ENCODE results near the gene ARG2. TPM values are rescaled to one million over a fixed set of nuclear protein-coding genes. Genes with fewer than 3 reads are reported as not detected.

The ARG2 gene
- total RNA-seq, 1 experiment from 2014 or later: 91.5 TPM

- no peak for DNase-seq (ENCODE audit: low spot score)
- in situ Hi-C loops (cut with HindIII; ENCODE audit: low sequenced_read_pairs): no loop called here
These were observed 48.8 kb downstream of the ARG2 start for GRCh38 chr14:67668559-67668958.

GRCh38 chr14:67673451-67673850 lies 53.7 kb downstream of the ARG2 start:
- no peak for DNase-seq (ENCODE audit: low spot score)
- in situ Hi-C loops (cut with HindIII; ENCODE audit: low sequenced_read_pairs): no loop called here

GRCh38 chr14:67674139-67674479 lies 54.4 kb downstream of the ARG2 start:
- in situ Hi-C loops (cut with HindIII; ENCODE audit: low sequenced_read_pairs): no loop called here
- peak; percentile 71 for DNase-seq (ENCODE audit: low spot score)

- in situ Hi-C loops (cut with HindIII; ENCODE audit: low sequenced_read_pairs): no loop called here
- DNase-seq (ENCODE audit: low spot score): peak; percentile 83
These were observed 54.9 kb downstream of the ARG2 start, which contains the start of gene VTI1B for GRCh38 chr14:67674480-67675218. Gene VTI1B, minus strand, starts transcription at chr14:67674632. Its CDS starts 143 bp downstream, at chr14:67674489.

- in situ Hi-C loops (cut with HindIII; ENCODE audit: low sequenced_read_pairs): no loop called here
- no peak for DNase-seq (ENCODE audit: low spot score)
These were observed 55.5 kb downstream of the ARG2 start for GRCh38 chr14:67675219-67675582.

GRCh38 chr14:67679006-67679405 lies 59.3 kb downstream of the ARG2 start:
- in situ Hi-C loops (cut with HindIII; ENCODE audit: low sequenced_read_pairs): no loop called here
- DNase-seq (ENCODE audit: low spot score): no peak

GRCh38 chr14:67680121-67680602 lies 60.4 kb downstream of the ARG2 start:
- DNase-seq (ENCODE audit: low spot score): no peak
- in situ Hi-C loops (cut with HindIII; ENCODE audit: low sequenced_read_pairs): no loop called here

- in situ Hi-C loops (cut with HindIII; ENCODE audit: low sequenced_read_pairs): no loop called here
These were observed 61.2 kb downstream of the ARG2 start for GRCh38 chr14:67680941-67681340.

GRCh38 chr14:67683842-67684241 lies 64.1 kb downstream of the ARG2 start:
- in situ Hi-C loops (cut with HindIII; ENCODE audit: low sequenced_read_pairs): no loop called here
- no peak for DNase-seq (ENCODE audit: low spot score)

More at GRCh38 chr14:67680941-67681340, 61.2 kb downstream of the ARG2 start:
- DNase-seq (ENCODE audit: low spot score): no peak

GRCh38 chr14:67690011-67690410 lies 70.3 kb downstream of the ARG2 start:
- no peak for DNase-seq (ENCODE audit: low spot score)
- in situ Hi-C loops (cut with HindIII; ENCODE audit: low sequenced_read_pairs): no loop called here

GRCh38 chr14:67694791-67695393 lies 75.2 kb downstream of the ARG2 start:
- in situ Hi-C loops (cut with HindIII; ENCODE audit: low sequenced_read_pairs): no loop called here
- peak; percentile 76 for DNase-seq (ENCODE audit: low spot score)

- in situ Hi-C loops (cut with HindIII; ENCODE audit: low sequenced_read_pairs): no loop called here
- DNase-seq (ENCODE audit: low spot score): peak; percentile 94
These were observed 75.8 kb downstream of the ARG2 start, which contains the start of gene RDH11 for GRCh38 chr14:67695394-67695949. Gene RDH11, minus strand, starts transcription at chr14:67695764. Its CDS starts 61 bp downstream, at chr14:67695703.

- in situ Hi-C loops (cut with HindIII; ENCODE audit: low sequenced_read_pairs): no loop called here
- DNase-seq (ENCODE audit: low spot score): no peak
These were observed 77.3 kb downstream of the ARG2 start for GRCh38 chr14:67697006-67697405.

GRCh38 chr14:67698179-67698578 lies 78.5 kb downstream of the ARG2 start:
- no peak for DNase-seq (ENCODE audit: low spot score)
- in situ Hi-C loops (cut with HindIII; ENCODE audit: low sequenced_read_pairs): no loop called here

Other genes starting within 250 kb of the ARG2 start
- 0.80 and 1.3 TPM in 2 replicates for gene PLEK2, start 207.8 kb upstream of the ARG2 start, total RNA-seq (2014; rRNA removed; shearing (Covaris generic))
- 0.18 and 0.41 TPM in 2 replicates for gene TMEM229B, start 131.2 kb upstream of the ARG2 start, total RNA-seq (2014; rRNA removed; shearing (Covaris generic))
- 4.8 and 8.6 TPM in 2 replicates for gene PLEKHH1, start 86.6 kb upstream of the ARG2 start, total RNA-seq (2014; rRNA removed; shearing (Covaris generic))
- 41.4 and 51.4 TPM in 2 replicates for gene PIGH, start 19.7 kb upstream of the ARG2 start, total RNA-seq (2014; rRNA removed; shearing (Covaris generic))
- 43.1 and 79.8 TPM in 2 replicates for gene VTI1B, start 54.7 kb downstream of the ARG2 start, total RNA-seq (2014; rRNA removed; shearing (Covaris generic))
- gene RDH11, start 75.8 kb downstream of the ARG2 start, total RNA-seq (2014; rRNA removed; shearing (Covaris generic)): 71.6 and 97.4 TPM in 2 replicates
- 0.43 TPM in 1 of 2 replicates, not detected in the other for gene RDH12, start 82.0 kb downstream of the ARG2 start, total RNA-seq (2014; rRNA removed; shearing (Covaris generic))
- 58.9 and 93.4 TPM in 2 replicates for gene ZFYVE26, start 196.7 kb downstream of the ARG2 start, total RNA-seq (2014; rRNA removed; shearing (Covaris generic))
- gene RAD51B, start 199.9 kb downstream of the ARG2 start, total RNA-seq (2014; rRNA removed; shearing (Covaris generic)): 61.4 and 103 TPM in 2 replicates